Liver (tissue), 3 donors: ENCODE data around the gene RASGRP4.

ENCODE experiments used
- CTCF ChIP-seq: fragments of 150-350 bp; IDR thresholded peaks from 2 replicates; pipeline ENCODE4 v1.5.1; 2017; ENCODE audit warnings: improper control_type of control experiment, low read depth, low read length; ENCODE audit not compliant: missing input control
- TAF1 ChIP-seq: conservative IDR thresholded peaks from 2 replicates; pipeline ENCODE4 v1.6.1; 2016; ENCODE audit warnings: antibody characterized with exemption, mild to moderate bottlenecking
- donor health status: healthy.
- donor health status: healthy.

- TF ChIP-seq CTCF (no peak), TAF1 (no peak)
These were observed 54.9 kb downstream of the RASGRP4 start for GRCh38 chr19:38371081-38371480.
